Smooth muscle cell (in vitro differentiated cells): ENCODE results near the gene HYDIN. TPM values are rescaled to one million over a fixed set of nuclear protein-coding genes. Genes with fewer than 3 reads are reported as not detected.

Experiments used
- DNase-seq: peaks from one replicate; lab custom pipeline; 2025; ENCODE audit not compliant: unreplicated experiment; lab: John Stamatoyannopoulos, UW
- H2AFZ ChIP-seq: fragments of 200-600 bp; sonication (generic); 2 replicates; pipeline ENCODE4 v1.6.0; 2016; ENCODE audit warnings: antibody characterized with exemption, low read depth, mild to moderate bottlenecking
- H3F3A ChIP-seq: fragments of 200-600 bp; sonication (generic); 2 replicates; pipeline ENCODE4 v1.6.0; 2017; ENCODE audit warnings: antibody characterized with exemption, low read depth
- H3K27ac ChIP-seq: fragments of 200-600 bp; sonication (generic); 2 replicates; pipeline ENCODE4 v1.5.1; 2016; ENCODE audit warnings: low read depth, mild to moderate bottlenecking
- H3K27me3 ChIP-seq: fragments of 200-600 bp; sonication (generic); 2 replicates; pipeline ENCODE4 v1.6.1; 2016; ENCODE audit warnings: low read depth, mild to moderate bottlenecking
- H3K36me3 ChIP-seq: fragments of 200-600 bp; sonication (generic); 2 replicates; pipeline ENCODE4 v1.5.1; 2016; ENCODE audit warnings: low read depth
- H3K4me1 ChIP-seq: fragments of 200-600 bp; sonication (generic); 2 replicates; pipeline ENCODE4 v1.5.1; 2016; ENCODE audit warnings: low read depth
- H3K4me2 ChIP-seq: fragments of 200-600 bp; sonication (generic); 2 replicates; pipeline ENCODE4 v1.6.0; 2016; ENCODE audit warnings: mild to moderate bottlenecking
- H3K4me3 ChIP-seq: fragments of 200-600 bp; sonication (generic); 2 replicates; pipeline ENCODE4 v1.5.1; 2016; ENCODE audit warnings: mild to moderate bottlenecking
- H3K79me2 ChIP-seq: fragments of 200-600 bp; sonication (generic); 2 replicates; pipeline ENCODE4 v1.6.0; 2016; ENCODE audit warnings: low read depth, mild to moderate bottlenecking
- H3K9ac ChIP-seq: fragments of 200-600 bp; sonication (generic); 2 replicates; pipeline ENCODE4 v1.6.0; 2016; ENCODE audit warnings: low read depth
- H3K9me3 ChIP-seq: fragments of 200-600 bp; sonication (generic); replicated peaks from 2 replicates; pipeline ENCODE4 v1.5.1; 2016; ENCODE audit warnings: low read depth
- H4K20me1 ChIP-seq: fragments of 200-600 bp; sonication (generic); 2 replicates; pipeline ENCODE4 v1.6.0; 2016; ENCODE audit warnings: low read depth
- CTCF ChIP-seq: fragments of 200-600 bp; sonication (generic); IDR thresholded peaks from 2 replicates; pipeline ENCODE4 v1.5.1; 2017; ENCODE audit warnings: borderline replicate concordance, mild to moderate bottlenecking, antibody characterized with exemption; ENCODE audit not compliant: insufficient read depth, poor library complexity, severe bottlenecking
- WGBS: methylation state at CpG from one replicate; pipeline ENCODE4 v1.1.7; 2016; ENCODE audit warnings: low lambda C conversion rate; 5-methylcytosine and 5-hydroxymethylcytosine counted together
- polyA plus RNA-seq: library from polyadenylated mRNA; unstranded; fragments of >200 nt; fragmentation: Nextera tagmentation; extraction: Ambion mirVana; gene quantifications from 2 replicates; pipeline ENCODE4 v1.2.1, GENCODE V29; 2016
- total RNA-seq: library from RNA; depleted of rRNA; stranded (reverse); fragments of >200 nt; gene quantifications from 2 replicates; pipeline ENCODE4 v1.2.3, GENCODE V29; 2014

Gene HYDIN
- total and polyA plus RNA-seq, 2 experiments from 2014 or later, result 0.41 to 0.45 TPM

- Histone ChIP-seq H3K79me2 (no peaks in the 10 kb centered on the region), H3K9me3 (no peaks in the 10 kb centered on the region), H3K4me1 (no peaks in the 10 kb centered on the region), H4K20me1 (no peaks in the 10 kb centered on the region), H3K4me2 (no peak overlapping the region), H3K27ac (no peak overlapping the region), H2AFZ (no peak overlapping the region), H3K36me3 (no peaks in the 10 kb centered on the region), H3F3A (no peaks in the 10 kb centered on the region), H3K4me3 (no peak overlapping the region), H3K27me3 (peaks cover 3% of the 10 kb centered on the region), H3K9ac (no peak overlapping the region)
- no peak for TF ChIP-seq CTCF
- whole genome bisulfite sequencing, result 61% methylated on average over 1 of the region's 1 CpG
- DNase-seq, result no peak
Observed at GRCh38 chr16:71214746-71215381, 15.7 kb downstream of the HYDIN start.

- H3F3A ChIP-seq, result no peaks in the 10 kb centered on the region
- no peaks in the 10 kb centered on the region for H3K79me2 ChIP-seq
- no peak overlapping the region for H3K27ac ChIP-seq
- H4K20me1 ChIP-seq, result no peaks in the 10 kb centered on the region
- no peak overlapping the region for H3K4me3 ChIP-seq
- no peak overlapping the region for H2AFZ ChIP-seq
- H3K9me3 ChIP-seq, result peaks cover 3% of the 10 kb centered on the region
- no peaks in the 10 kb centered on the region for H3K36me3 ChIP-seq
- no peaks in the 10 kb centered on the region for H3K4me1 ChIP-seq
- H3K9ac ChIP-seq, result no peak overlapping the region
- H3K4me2 ChIP-seq, result no peak overlapping the region
- 75% methylated on average over 3 of the region's 3 CpGs for WGBS
- DNase-seq, result no peak
- H3K27me3 ChIP-seq, result no peaks in the 10 kb centered on the region
- no peak for TF ChIP-seq CTCF
Observed at GRCh38 chr16:71205482-71206131, 24.9 kb downstream of the HYDIN start.

- no peak for TF ChIP-seq CTCF
Observed at GRCh38 chr16:71203631-71204030, 26.9 kb downstream of the HYDIN start.

GRCh38 chr16:71201556-71201955 lies 29.0 kb downstream of the HYDIN start:
- no peaks in the 10 kb centered on the region for H3F3A ChIP-seq
- H3K79me2 ChIP-seq, result no peaks in the 10 kb centered on the region
- no peak for DNase-seq
- 43% methylated on average over 2 of the region's 2 CpGs for WGBS
- no peaks in the 10 kb centered on the region for H3K36me3 ChIP-seq
- H3K27me3 ChIP-seq, result no peaks in the 10 kb centered on the region
- no peaks in the 10 kb centered on the region for H4K20me1 ChIP-seq
- no peaks in the 10 kb centered on the region for H3K9me3 ChIP-seq
- H3K9ac ChIP-seq, result no peak overlapping the region
- H3K4me3 ChIP-seq, result no peak overlapping the region
- H2AFZ ChIP-seq, result no peak overlapping the region
- no peak overlapping the region for H3K27ac ChIP-seq
- no peak overlapping the region for H3K4me2 ChIP-seq
- H3K4me1 ChIP-seq, result no peaks in the 10 kb centered on the region
- TF ChIP-seq CTCF, result no peak

More at GRCh38 chr16:71203631-71204030, 26.9 kb downstream of the HYDIN start:
- H3K9me3 ChIP-seq, result peaks cover 3% of the 10 kb centered on the region
- no peak overlapping the region for H3K9ac ChIP-seq
- no peak overlapping the region for H3K27ac ChIP-seq
- H3F3A ChIP-seq, result no peaks in the 10 kb centered on the region
- H3K27me3 ChIP-seq, result no peaks in the 10 kb centered on the region
- H2AFZ ChIP-seq, result no peak overlapping the region
- WGBS, result 91% methylated on average over 2 of the region's 2 CpGs
- H3K4me2 ChIP-seq, result no peak overlapping the region
- H4K20me1 ChIP-seq, result no peaks in the 10 kb centered on the region
- H3K4me3 ChIP-seq, result no peak overlapping the region
- H3K4me1 ChIP-seq, result no peaks in the 10 kb centered on the region
- no peaks in the 10 kb centered on the region for H3K79me2 ChIP-seq
- no peaks in the 10 kb centered on the region for H3K36me3 ChIP-seq
- no peak for DNase-seq
